Measurements from ENCODE around the gene SBF2.

DNA sequence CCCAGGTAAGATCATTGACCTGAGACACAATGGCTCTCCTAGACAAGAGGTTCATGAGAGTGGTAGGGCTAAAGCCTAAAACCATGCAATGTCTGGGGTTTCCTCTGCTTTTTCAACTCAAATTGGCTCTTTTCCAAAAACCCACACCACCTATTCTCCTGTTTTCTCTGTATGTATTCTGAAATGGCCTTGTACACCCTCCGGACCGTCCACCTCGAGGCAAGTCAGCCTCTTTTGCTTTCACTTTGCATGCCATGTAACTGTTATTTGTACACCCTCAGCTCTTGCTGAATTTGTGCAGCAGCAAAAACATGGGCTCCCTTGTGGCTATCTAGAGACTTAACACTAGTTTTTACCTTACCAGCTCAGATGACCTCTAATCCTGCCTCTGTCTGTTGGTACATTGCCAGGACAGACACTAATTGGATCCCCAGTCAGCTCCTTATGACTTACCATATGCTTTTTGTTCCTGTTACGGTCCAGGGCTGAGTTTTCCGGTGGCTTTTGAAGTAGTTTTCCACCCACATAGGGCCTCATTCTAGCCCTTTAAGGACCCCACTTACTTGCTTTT is 288.0 kb downstream of the SBF2 start:
- TF ChIP-seq, protein P1, sequence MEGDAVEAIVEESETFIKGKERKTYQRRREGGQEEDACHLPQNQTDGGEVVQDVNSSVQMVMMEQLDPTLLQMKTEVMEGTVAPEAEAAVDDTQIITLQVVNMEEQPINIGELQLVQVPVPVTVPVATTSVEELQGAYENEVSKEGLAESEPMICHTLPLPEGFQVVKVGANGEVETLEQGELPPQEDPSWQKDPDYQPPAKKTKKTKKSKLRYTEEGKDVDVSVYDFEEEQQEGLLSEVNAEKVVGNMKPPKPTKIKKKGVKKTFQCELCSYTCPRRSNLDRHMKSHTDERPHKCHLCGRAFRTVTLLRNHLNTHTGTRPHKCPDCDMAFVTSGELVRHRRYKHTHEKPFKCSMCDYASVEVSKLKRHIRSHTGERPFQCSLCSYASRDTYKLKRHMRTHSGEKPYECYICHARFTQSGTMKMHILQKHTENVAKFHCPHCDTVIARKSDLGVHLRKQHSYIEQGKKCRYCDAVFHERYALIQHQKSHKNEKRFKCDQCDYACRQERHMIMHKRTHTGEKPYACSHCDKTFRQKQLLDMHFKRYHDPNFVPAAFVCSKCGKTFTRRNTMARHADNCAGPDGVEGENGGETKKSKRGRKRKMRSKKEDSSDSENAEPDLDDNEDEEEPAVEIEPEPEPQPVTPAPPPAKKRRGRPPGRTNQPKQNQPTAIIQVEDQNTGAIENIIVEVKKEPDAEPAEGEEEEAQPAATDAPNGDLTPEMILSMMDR (optimal IDR thresholded peaks at IDR 0.05 in 1 of 3, IDR thresholded peaks at IDR 0.05 in 1 of 3, conservative IDR thresholded peaks at IDR 0.05 in 1 of 3; ENCODE audit: extremely low read depth in 1 of 3, insufficient read depth in 2 of 3, low read length in 3 of 3), result no peak
- TF ChIP-seq EZH2 (IDR thresholded peaks at IDR 0.05; ENCODE audit: low read length), result no peak

All from keratinocyte (primary cell).